ENCODE results near the gene HOXB2. TPM values are rescaled to one million over a fixed set of nuclear protein-coding genes. Genes with fewer than 3 reads are reported as not detected.

HOXB2 gene
- total RNA-seq, 1 experiment from 2014 or later, result 3.7 TPM

DNA sequence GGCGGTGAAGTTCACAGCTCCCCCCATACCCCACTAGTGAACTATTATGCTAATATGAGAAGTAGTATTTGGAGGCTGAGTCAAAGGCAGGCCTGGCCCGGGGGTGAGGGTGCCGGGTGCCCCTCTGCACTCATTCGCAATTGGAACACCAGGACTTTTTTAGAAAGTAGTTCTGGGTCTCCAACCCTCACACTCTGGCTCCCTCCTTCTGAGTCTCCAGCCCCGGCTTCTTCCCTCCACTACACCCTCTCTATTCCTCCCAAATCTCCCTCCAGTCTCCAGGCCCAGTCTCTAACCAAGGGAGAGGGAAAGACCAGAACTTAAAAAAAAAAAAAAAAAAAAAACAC lies 11.3 kb upstream of the HOXB2 start:
- Mint-ChIP-seq H3K4me3 (no peak overlapping the region), H3K27me3 (ENCODE audit: low read depth) (peaks cover 100% of the 10 kb centered on the region; the same call in 1 of the 2 replicates), H3K36me3 (no peaks in the 10 kb centered on the region), H3K27ac (no peak overlapping the region), H3K4me1 (peaks cover 38% of the 10 kb centered on the region), H3K9me3 (no peaks in the 10 kb centered on the region)
- ChIA-PET CTCF (interaction anchor here (0.6 to 0.9 kb wide), 4 partner anchors 32 to 80 kb away, joined by 3 to 4 read pairs (median 3); no protein-coding TSS in a partner anchor), POLR2A (no interaction called here)
- DNase-seq (ENCODE audit: low spot score), result no peak
- no peak for ATAC-seq
- TF ChIP-seq, protein P1, sequence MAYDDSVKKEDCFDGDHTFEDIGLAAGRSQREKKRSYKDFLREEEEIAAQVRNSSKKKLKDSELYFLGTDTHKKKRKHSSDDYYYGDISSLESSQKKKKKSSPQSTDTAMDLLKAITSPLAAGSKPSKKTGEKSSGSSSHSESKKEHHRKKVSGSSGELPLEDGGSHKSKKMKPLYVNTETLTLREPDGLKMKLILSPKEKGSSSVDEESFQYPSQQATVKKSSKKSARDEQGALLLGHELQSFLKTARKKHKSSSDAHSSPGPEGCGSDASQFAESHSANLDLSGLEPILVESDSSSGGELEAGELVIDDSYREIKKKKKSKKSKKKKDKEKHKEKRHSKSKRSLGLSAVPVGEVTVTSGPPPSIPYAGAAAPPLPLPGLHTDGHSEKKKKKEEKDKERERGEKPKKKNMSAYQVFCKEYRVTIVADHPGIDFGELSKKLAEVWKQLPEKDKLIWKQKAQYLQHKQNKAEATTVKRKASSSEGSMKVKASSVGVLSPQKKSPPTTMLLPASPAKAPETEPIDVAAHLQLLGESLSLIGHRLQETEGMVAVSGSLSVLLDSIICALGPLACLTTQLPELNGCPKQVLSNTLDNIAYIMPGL (CRISPR knock-in tag; IDR thresholded peaks at IDR 0.05), result no peak
- TF ChIP-seq EMX1 (CRISPR knock-in tag; IDR thresholded peaks at IDR 0.05), result no peak
- TF ChIP-seq, protein P2, sequence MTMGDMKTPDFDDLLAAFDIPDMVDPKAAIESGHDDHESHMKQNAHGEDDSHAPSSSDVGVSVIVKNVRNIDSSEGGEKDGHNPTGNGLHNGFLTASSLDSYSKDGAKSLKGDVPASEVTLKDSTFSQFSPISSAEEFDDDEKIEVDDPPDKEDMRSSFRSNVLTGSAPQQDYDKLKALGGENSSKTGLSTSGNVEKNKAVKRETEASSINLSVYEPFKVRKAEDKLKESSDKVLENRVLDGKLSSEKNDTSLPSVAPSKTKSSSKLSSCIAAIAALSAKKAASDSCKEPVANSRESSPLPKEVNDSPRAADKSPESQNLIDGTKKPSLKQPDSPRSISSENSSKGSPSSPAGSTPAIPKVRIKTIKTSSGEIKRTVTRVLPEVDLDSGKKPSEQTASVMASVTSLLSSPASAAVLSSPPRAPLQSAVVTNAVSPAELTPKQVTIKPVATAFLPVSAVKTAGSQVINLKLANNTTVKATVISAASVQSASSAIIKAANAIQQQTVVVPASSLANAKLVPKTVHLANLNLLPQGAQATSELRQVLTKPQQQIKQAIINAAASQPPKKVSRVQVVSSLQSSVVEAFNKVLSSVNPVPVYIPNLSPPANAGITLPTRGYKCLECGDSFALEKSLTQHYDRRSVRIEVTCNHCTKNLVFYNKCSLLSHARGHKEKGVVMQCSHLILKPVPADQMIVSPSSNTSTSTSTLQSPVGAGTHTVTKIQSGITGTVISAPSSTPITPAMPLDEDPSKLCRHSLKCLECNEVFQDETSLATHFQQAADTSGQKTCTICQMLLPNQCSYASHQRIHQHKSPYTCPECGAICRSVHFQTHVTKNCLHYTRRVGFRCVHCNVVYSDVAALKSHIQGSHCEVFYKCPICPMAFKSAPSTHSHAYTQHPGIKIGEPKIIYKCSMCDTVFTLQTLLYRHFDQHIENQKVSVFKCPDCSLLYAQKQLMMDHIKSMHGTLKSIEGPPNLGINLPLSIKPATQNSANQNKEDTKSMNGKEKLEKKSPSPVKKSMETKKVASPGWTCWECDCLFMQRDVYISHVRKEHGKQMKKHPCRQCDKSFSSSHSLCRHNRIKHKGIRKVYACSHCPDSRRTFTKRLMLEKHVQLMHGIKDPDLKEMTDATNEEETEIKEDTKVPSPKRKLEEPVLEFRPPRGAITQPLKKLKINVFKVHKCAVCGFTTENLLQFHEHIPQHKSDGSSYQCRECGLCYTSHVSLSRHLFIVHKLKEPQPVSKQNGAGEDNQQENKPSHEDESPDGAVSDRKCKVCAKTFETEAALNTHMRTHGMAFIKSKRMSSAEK (CRISPR knock-in tag; IDR thresholded peaks at IDR 0.05; ENCODE audit: borderline replicate concordance), result no peak
- TF ChIP-seq SP1 (CRISPR knock-in tag; conservative IDR thresholded peaks at IDR 0.05), result no peak
- TF ChIP-seq, protein P3, sequence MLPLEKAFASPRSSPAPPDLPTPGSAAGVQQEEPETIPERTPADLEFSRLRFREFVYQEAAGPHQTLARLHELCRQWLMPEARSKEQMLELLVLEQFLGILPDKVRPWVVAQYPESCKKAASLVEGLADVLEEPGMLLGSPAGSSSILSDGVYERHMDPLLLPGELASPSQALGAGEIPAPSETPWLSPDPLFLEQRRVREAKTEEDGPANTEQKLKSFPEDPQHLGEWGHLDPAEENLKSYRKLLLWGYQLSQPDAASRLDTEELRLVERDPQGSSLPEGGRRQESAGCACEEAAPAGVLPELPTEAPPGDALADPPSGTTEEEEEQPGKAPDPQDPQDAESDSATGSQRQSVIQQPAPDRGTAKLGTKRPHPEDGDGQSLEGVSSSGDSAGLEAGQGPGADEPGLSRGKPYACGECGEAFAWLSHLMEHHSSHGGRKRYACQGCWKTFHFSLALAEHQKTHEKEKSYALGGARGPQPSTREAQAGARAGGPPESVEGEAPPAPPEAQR (CRISPR knock-in tag; IDR thresholded peaks at IDR 0.05), result no peak
- TF ChIP-seq, protein P4, sequence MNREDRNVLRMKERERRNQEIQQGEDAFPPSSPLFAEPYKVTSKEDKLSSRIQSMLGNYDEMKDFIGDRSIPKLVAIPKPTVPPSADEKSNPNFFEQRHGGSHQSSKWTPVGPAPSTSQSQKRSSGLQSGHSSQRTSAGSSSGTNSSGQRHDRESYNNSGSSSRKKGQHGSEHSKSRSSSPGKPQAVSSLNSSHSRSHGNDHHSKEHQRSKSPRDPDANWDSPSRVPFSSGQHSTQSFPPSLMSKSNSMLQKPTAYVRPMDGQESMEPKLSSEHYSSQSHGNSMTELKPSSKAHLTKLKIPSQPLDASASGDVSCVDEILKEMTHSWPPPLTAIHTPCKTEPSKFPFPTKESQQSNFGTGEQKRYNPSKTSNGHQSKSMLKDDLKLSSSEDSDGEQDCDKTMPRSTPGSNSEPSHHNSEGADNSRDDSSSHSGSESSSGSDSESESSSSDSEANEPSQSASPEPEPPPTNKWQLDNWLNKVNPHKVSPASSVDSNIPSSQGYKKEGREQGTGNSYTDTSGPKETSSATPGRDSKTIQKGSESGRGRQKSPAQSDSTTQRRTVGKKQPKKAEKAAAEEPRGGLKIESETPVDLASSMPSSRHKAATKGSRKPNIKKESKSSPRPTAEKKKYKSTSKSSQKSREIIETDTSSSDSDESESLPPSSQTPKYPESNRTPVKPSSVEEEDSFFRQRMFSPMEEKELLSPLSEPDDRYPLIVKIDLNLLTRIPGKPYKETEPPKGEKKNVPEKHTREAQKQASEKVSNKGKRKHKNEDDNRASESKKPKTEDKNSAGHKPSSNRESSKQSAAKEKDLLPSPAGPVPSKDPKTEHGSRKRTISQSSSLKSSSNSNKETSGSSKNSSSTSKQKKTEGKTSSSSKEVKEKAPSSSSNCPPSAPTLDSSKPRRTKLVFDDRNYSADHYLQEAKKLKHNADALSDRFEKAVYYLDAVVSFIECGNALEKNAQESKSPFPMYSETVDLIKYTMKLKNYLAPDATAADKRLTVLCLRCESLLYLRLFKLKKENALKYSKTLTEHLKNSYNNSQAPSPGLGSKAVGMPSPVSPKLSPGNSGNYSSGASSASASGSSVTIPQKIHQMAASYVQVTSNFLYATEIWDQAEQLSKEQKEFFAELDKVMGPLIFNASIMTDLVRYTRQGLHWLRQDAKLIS (CRISPR knock-in tag; IDR thresholded peaks at IDR 0.05; ENCODE audit: borderline replicate concordance), result no peak
- TF ChIP-seq, protein P5, sequence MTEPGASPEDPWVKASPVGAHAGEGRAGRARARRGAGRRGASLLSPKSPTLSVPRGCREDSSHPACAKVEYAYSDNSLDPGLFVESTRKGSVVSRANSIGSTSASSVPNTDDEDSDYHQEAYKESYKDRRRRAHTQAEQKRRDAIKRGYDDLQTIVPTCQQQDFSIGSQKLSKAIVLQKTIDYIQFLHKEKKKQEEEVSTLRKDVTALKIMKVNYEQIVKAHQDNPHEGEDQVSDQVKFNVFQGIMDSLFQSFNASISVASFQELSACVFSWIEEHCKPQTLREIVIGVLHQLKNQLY (CRISPR knock-in tag; IDR thresholded peaks at IDR 0.05), result no peak
- TF ChIP-seq, protein P6, sequence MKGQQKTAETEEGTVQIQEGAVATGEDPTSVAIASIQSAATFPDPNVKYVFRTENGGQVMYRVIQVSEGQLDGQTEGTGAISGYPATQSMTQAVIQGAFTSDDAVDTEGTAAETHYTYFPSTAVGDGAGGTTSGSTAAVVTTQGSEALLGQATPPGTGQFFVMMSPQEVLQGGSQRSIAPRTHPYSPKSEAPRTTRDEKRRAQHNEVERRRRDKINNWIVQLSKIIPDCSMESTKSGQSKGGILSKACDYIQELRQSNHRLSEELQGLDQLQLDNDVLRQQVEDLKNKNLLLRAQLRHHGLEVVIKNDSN (CRISPR knock-in tag; IDR thresholded peaks at IDR 0.05), result no peak
- TF ChIP-seq CREB1 (CRISPR knock-in tag; IDR thresholded peaks at IDR 0.05), result no peak
- TF ChIP-seq, protein P7, sequence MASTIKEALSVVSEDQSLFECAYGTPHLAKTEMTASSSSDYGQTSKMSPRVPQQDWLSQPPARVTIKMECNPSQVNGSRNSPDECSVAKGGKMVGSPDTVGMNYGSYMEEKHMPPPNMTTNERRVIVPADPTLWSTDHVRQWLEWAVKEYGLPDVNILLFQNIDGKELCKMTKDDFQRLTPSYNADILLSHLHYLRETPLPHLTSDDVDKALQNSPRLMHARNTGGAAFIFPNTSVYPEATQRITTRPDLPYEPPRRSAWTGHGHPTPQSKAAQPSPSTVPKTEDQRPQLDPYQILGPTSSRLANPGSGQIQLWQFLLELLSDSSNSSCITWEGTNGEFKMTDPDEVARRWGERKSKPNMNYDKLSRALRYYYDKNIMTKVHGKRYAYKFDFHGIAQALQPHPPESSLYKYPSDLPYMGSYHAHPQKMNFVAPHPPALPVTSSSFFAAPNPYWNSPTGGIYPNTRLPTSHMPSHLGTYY (CRISPR knock-in tag; IDR thresholded peaks at IDR 0.05), result no peak
- no peak for TF ChIP-seq NFE2L1 (CRISPR knock-in tag; IDR thresholded peaks at IDR 0.05)
- no peak for TF ChIP-seq JUN (CRISPR knock-in tag; IDR thresholded peaks at IDR 0.05)
- TF ChIP-seq, protein P8, sequence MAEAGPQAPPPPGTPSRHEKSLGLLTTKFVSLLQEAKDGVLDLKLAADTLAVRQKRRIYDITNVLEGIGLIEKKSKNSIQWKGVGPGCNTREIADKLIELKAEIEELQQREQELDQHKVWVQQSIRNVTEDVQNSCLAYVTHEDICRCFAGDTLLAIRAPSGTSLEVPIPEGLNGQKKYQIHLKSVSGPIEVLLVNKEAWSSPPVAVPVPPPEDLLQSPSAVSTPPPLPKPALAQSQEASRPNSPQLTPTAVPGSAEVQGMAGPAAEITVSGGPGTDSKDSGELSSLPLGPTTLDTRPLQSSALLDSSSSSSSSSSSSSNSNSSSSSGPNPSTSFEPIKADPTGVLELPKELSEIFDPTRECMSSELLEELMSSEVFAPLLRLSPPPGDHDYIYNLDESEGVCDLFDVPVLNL (CRISPR knock-in tag; IDR thresholded peaks at IDR 0.05; ENCODE audit: borderline replicate concordance, low read depth), result no peak
- TF ChIP-seq, protein P9, sequence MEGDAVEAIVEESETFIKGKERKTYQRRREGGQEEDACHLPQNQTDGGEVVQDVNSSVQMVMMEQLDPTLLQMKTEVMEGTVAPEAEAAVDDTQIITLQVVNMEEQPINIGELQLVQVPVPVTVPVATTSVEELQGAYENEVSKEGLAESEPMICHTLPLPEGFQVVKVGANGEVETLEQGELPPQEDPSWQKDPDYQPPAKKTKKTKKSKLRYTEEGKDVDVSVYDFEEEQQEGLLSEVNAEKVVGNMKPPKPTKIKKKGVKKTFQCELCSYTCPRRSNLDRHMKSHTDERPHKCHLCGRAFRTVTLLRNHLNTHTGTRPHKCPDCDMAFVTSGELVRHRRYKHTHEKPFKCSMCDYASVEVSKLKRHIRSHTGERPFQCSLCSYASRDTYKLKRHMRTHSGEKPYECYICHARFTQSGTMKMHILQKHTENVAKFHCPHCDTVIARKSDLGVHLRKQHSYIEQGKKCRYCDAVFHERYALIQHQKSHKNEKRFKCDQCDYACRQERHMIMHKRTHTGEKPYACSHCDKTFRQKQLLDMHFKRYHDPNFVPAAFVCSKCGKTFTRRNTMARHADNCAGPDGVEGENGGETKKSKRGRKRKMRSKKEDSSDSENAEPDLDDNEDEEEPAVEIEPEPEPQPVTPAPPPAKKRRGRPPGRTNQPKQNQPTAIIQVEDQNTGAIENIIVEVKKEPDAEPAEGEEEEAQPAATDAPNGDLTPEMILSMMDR (IDR thresholded peaks at IDR 0.05), result no peak
- TF ChIP-seq, protein P10, sequence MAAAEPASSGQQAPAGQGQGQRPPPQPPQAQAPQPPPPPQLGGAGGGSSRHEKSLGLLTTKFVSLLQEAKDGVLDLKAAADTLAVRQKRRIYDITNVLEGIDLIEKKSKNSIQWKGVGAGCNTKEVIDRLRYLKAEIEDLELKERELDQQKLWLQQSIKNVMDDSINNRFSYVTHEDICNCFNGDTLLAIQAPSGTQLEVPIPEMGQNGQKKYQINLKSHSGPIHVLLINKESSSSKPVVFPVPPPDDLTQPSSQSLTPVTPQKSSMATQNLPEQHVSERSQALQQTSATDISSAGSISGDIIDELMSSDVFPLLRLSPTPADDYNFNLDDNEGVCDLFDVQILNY (CRISPR knock-in tag; IDR thresholded peaks at IDR 0.05), result no peak
- TF ChIP-seq, protein P11, sequence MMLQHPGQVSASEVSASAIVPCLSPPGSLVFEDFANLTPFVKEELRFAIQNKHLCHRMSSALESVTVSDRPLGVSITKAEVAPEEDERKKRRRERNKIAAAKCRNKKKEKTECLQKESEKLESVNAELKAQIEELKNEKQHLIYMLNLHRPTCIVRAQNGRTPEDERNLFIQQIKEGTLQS (CRISPR knock-in tag; conservative IDR thresholded peaks at IDR 0.05), result no peak
- TF ChIP-seq NFATC4 (CRISPR knock-in tag; IDR thresholded peaks at IDR 0.05), result no peak

Data from WTC11 (cell line).